ENCODE data around the gene OBSL1. TPM values are rescaled to one million over a fixed set of nuclear protein-coding genes. Genes with fewer than 3 reads are reported as not detected.

The OBSL1 gene
- total RNA-seq, 4 donors from 2014 or later: 47.9 to 72.9 (median 56.5) TPM

DNA sequence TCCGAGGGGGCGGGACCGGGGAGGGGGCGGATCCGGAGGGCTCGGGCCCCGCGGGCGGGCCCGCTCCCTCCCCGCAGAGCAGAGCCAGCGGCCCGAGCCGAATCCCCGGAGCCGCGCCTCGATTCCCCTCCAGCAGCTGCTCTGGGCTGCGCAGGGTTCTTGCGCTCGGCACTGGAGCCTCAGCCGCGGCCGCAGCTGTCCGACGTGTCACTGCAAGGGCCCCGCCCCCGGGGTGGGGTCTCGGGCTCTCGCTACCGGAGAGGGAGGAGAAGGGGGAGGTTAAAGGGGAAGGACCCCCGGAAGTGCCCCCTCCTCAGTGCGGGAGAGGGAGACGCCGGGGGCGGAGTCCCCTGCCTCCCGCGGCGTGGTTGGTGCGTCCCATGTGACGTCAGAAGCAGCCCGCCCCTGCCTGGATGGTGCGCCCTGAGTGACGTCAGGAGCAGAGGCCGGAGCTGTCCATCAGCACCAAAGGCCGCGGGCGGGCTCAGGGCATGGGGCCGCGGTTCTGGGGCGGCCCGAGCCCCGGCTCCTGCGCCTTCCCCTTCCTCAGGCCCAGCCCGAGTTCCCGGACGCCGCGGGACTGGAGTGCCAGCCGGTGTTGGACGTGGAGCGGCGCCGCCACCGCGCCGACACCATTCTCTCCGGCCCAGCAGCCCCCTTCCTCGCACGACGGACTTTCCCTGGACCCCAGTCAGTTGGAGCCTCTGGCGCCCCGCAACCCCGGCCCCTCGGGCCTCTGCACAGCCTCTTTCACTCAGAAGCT lies 27.6 kb downstream of the OBSL1 start, which contains the start of the genes CHPF and TMEM198:
CHPF (minus strand) TSS at position 214 of the 763 bp plus-strand sequence. CDS start 271 bp downstream, outside the sequence.
TMEM198 (plus strand) TSS at position 433 of the 763 bp plus-strand sequence. CDS start 700 bp downstream, outside the sequence.
- intact Hi-C loops (cut with DNase I; ENCODE audit: low total_unique reads): loop anchor here (2.0 to 5.0 kb wide), 4 partner anchors 27 to 156 kb away; partner anchors contain the start of genes DNPEP and OBSL1
- peak; percentile 71 to 89 for TF ChIP-seq POLR2A (IDR thresholded peaks at IDR 0.05)
- TF ChIP-seq, protein P1, sequence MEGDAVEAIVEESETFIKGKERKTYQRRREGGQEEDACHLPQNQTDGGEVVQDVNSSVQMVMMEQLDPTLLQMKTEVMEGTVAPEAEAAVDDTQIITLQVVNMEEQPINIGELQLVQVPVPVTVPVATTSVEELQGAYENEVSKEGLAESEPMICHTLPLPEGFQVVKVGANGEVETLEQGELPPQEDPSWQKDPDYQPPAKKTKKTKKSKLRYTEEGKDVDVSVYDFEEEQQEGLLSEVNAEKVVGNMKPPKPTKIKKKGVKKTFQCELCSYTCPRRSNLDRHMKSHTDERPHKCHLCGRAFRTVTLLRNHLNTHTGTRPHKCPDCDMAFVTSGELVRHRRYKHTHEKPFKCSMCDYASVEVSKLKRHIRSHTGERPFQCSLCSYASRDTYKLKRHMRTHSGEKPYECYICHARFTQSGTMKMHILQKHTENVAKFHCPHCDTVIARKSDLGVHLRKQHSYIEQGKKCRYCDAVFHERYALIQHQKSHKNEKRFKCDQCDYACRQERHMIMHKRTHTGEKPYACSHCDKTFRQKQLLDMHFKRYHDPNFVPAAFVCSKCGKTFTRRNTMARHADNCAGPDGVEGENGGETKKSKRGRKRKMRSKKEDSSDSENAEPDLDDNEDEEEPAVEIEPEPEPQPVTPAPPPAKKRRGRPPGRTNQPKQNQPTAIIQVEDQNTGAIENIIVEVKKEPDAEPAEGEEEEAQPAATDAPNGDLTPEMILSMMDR (IDR thresholded peaks at IDR 0.05 in 4 of 5, conservative IDR thresholded peaks at IDR 0.05 in 1 of 5): no peak
- peak; percentile 96 to 98 for DNase-seq
- H3K27me3 ChIP-seq: no peaks in the 10 kb centered on the region
- H3K4me1 ChIP-seq: peaks cover 18 to 23% of the 10 kb centered on the region in 2 donors
- H3K9me3 ChIP-seq: no peaks in the 10 kb centered on the region
- peak within 1 kb of the TSS; percentile 63 to 79 (median 74) for H3K4me3 ChIP-seq
- in situ Hi-C loops (cut with MboI; ENCODE audit: low sequenced_read_pairs in 4 of 4): loop anchor here in 1 of 4 donors (25.0 kb wide), 1 partner anchor 256 kb away; the partner anchor contains the start of gene DNAJB2
- peak; percentile 87 to 90 for ATAC-seq
- H3K27ac ChIP-seq: peak within 1 kb of the TSS; percentile 75 to 96 (median 88)
- peaks cover 0 to 23% of the 10 kb centered on the region in 2 donors for H3K36me3 ChIP-seq

DNA sequence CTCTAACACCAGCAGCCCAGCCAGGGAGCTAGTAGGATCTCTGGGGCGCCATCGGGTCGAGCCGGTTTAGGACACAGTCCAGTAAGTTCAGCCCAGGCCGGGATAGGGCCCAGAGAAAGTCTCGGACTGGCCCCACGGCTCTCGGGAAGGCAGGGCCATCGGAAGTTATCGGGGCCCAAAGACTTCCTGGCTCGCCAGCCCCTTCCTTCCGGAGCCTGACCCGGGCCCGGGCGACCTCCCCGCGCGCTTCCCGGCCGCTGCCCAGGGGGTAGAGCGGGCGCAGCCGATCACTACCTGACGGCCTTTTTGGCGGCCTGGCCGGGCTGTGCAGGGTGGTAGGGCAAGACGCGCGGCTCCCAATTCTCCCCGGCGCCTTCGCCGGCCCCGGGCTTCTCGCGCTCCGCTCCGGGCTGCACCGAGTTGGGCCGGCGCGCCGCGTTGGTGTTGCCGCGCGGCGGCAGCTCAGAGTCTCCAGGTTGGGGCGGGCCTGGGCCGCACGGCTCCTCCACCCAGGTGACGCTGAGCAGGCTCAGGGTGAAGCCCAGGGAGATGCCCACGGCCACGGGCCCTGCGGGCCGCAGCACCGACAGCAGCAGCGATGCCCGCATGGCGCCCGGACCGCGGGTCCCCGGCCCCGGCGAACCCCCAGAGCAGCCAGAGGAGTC lies 28.3 kb downstream of the OBSL1 start:
- DNase-seq (no peak), ATAC-seq (peak; percentile 43 to 50)
- intact Hi-C loops (cut with DNase I; ENCODE audit: low total_unique reads): loop anchor here (2.0 to 5.0 kb wide), 4 partner anchors 28 to 156 kb away; partner anchors contain the start of genes DNPEP and OBSL1
- in situ Hi-C loops (cut with MboI; ENCODE audit: low sequenced_read_pairs in 4 of 4): loop anchor here in 1 of 4 donors (25.0 kb wide), 1 partner anchor 256 kb away; the partner anchor contains the start of gene DNAJB2
- H3K9me3 ChIP-seq: no peaks in the 10 kb centered on the region
- peak overlapping the region; percentile 63 to 79 (median 74) for H3K4me3 ChIP-seq
- TF ChIP-seq POLR2A (IDR thresholded peaks at IDR 0.05): no peak
- TF ChIP-seq, protein P1 (IDR thresholded peaks at IDR 0.05 in 4 of 5, conservative IDR thresholded peaks at IDR 0.05 in 1 of 5): no peak
- H3K27ac ChIP-seq: peak overlapping the region; percentile 75 to 96 (median 88)
- peaks cover 18 to 23% of the 10 kb centered on the region in 2 donors for H3K4me1 ChIP-seq
- peaks cover 0 to 23% of the 10 kb centered on the region in 2 donors for H3K36me3 ChIP-seq
- H3K27me3 ChIP-seq: no peaks in the 10 kb centered on the region

DNA sequence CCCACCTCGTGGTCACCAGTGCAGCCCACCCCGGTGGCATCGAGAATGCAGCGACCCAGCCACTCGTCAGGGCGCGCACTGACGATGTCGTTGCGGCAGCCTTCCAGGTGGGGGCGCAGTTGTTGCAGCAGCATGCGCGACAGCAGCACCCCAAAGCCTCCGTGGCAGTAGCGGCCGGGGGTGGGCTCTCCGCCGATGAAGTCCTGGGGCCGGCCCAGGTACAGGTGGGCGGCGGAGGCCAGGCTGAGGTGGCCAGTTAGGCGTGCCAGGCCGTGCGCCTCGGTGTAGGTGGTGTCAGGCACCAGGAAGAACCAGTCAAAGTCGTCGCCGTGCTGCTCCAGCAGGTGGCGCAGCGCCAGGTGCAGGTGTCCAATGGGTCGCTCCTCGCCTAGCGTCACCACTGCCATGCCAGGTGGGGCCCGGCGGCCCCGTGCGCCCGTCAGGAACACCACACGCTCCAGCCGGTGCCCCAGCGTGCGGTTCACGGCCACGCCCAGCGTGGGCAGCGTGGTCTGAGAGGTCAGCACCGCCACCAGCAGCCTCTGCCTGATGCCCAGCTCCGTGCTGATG lies 29.6 kb downstream of the OBSL1 start:
- H3K9me3 ChIP-seq: no peaks in the 10 kb centered on the region
- H3K27me3 ChIP-seq: no peaks in the 10 kb centered on the region
- peak overlapping the region in 1 of 4 donors; percentile 96 for H3K27ac ChIP-seq
- no peak for TF ChIP-seq POLR2A (IDR thresholded peaks at IDR 0.05)
- TF ChIP-seq, protein P1 (IDR thresholded peaks at IDR 0.05 in 4 of 5, conservative IDR thresholded peaks at IDR 0.05 in 1 of 5): peak; percentile 80 to 94 (median 80)
- intact Hi-C loops (cut with DNase I; ENCODE audit: low total_unique reads) (loop anchor here (1.0 to 5.0 kb wide), 5 partner anchors 29 to 154 kb away; partner anchors contain the start of genes DNPEP and OBSL1), in situ Hi-C loops (cut with MboI; ENCODE audit: low sequenced_read_pairs in 4 of 4) (loop anchor here in 1 of 4 donors (25.0 kb wide), 1 partner anchor 254 kb away; the partner anchor contains the start of gene DNAJB2)
- peaks cover 0 to 23% of the 10 kb centered on the region in 2 donors for H3K36me3 ChIP-seq
- H3K4me3 ChIP-seq: peak overlapping the region in 3 of 4 donors; percentile 10 to 60 (median 19)
- peaks cover 18 to 23% of the 10 kb centered on the region in 2 donors for H3K4me1 ChIP-seq
- DNase-seq: peak; percentile 32 to 75
- peak in 1 of 2 donors; percentile 34 for ATAC-seq

Measured in gastrocnemius medialis (tissue), 4 donors.